C1 segment of cervical spinal cord (tissue), 14 donors: ENCODE results near the gene AGBL1.
"Not testable (repeated sequence)": the region's sequence is repeated elsewhere in the genome, so short reads cannot be mapped to it uniquely, and the experiment has no call there.

Experiments
- DNase-seq, 14 donors: peaks; one replicate each; lab custom pipeline; 2025; lab: John Stamatoyannopoulos, UW

The AGBL1 gene

DNA sequence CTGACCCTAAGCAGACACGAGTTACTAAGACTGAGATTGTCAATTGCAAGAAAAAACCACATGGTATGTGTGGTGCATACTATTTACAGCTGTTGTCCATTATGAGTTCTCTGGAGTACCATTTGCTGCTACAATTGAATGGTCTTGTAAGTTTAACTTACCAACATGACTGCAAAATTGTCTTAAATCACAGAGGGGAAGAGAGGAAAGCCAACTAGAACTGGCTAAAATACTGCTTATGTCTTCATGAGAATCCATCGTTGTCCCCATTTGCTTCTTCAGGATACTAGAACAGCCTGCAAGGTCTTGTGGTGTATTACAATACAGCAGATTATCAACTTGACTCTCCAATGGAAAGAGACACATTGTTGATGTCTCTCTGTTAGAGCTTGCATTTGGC is 313.2 kb downstream of the AGBL1 start:
- no peak for DNase-seq

DNA sequence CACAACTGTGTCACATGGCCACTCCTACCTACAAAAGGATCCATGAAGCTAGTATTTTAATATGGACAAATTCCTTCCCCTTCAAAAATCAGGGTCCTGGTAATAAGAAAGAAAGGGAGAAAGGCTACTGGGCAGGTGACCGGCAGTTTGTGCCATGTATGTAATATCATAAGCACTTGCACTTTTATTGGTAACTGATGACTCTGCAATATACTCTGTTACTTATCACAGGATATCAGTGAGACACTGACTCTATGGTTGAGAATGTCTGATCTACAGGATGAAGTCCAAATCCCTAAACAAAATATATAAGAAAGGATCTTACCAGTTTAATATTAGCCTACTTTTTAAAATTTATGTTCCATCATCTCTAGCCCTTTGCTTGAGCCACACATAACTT is 315.2 kb downstream of the AGBL1 start:
- DNase-seq, result no peak

DNA sequence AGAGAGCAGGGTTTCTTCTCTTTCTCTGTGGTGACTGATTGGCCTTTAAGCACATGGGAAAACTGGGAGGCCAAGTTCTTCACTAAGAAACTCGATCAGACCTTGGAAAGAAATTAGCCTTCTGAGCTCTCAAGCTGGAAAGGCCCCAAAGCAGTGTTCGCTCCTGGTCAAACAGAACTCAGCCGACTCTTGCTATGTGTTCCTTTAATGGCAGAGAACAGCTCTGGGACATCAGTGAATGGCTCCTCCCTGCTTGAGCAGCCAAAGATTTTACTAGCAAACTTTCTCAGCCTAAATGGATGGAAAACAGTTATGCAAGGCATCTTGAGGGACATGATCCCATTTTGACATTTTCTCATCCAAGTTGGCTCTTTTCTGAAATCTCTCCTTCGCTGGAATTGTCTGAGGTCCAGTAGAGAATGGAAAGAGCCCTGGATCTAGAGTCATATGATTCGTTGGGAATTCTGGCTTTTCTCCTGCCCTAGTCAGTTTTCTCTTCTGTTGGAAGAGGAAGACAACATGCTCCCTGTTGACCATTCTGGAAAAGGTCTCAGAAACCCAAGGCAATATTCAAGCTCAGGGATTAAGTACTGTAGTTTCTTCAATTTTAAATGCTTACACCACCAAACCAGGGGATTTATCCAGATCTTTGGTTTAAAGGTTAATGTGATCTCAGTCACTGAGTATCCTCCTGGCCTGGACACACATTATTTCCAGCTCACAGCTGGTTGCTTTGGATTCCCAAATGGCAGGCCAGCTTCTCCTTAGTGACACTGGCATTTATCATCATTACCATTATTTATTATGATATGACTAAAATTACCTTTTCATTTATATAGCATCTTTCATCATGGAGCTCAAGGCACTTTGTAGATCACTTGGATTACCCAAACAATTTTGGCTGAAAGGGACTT is 319.6 kb downstream of the AGBL1 start:
- no peak for DNase-seq

DNA sequence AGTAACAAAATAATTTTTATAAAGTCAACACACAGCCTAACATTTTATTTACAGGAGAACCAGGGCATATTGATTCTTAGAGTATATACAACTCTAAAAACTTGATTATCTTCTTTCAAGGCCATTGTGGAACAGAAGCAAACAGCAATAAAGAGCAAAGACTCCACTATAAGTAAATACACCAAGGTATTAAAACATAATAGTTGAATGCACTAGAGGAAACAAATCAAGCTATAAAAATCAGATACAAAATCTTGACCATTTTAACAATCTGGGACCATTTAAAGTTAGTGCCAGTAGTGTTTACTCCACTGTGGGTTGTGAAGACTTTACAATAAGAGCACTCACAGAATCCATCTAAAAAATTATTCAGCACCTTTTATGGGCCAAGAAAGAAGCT is 323.6 kb downstream of the AGBL1 start:
- no peak for DNase-seq

- no peak for DNase-seq
Observed at GRCh38 chr15:86403914-86404583, 324.4 kb downstream of the AGBL1 start.

GRCh38 chr15:86408261-86408660 is 328.6 kb downstream of the AGBL1 start:
- no peak for DNase-seq

- no peak for DNase-seq
Observed at GRCh38 chr15:86411916-86412315, 332.2 kb downstream of the AGBL1 start.

- DNase-seq, result no peak
Observed at GRCh38 chr15:86413191-86413590, 333.5 kb downstream of the AGBL1 start.

DNA sequence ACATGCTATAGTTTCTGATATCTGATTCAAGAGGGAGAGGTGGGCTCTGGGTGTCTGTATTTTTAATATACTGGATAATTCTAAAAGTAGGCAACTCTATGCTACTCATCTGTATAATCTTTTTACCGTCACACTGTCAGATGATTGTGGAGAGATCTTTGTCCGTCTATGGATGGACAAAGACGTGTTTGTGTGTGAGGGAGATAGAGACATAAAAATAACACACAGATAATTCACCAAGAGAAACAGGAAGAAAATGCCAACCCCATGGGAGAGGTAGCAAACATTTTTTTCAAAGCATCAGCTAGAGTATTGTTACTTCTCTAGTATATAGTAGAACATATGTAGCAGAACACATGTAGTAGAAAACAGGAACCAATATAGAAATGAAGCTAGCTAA is 346.1 kb downstream of the AGBL1 start:
- DNase-seq, result no peak

GRCh38 chr15:86432861-86433260 is 353.2 kb downstream of the AGBL1 start:
- no peak for DNase-seq

- DNase-seq, result no peak
Observed at GRCh38 chr15:86433983-86434382, 354.3 kb downstream of the AGBL1 start.

- no peak for DNase-seq
Observed at GRCh38 chr15:86439614-86440013, 359.9 kb downstream of the AGBL1 start.

DNA sequence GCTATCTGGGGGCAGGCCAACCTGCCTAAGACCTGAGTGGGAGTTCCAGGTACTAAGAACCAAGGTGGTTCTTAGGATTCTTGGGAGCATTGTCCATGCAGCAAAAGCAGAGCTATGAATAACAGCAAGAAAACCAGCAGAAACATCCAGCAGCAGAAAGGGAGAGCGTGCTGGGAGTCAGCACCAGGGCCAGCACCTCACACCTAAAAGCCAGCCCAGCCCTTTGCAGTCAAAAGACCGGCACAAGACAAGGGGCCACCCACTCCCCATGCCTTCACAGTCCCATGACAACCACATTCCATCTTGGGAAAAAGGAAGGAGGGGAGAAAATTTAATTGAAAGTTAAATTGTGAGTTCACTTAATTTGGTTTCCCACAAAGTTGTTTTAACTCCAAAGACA is 364.9 kb downstream of the AGBL1 start:
- no peak for DNase-seq

GRCh38 chr15:86445579-86446252 is 366.0 kb downstream of the AGBL1 start:
- DNase-seq, result no peak

GRCh38 chr15:86446253-86446640 is 366.6 kb downstream of the AGBL1 start:
- no peak for DNase-seq

DNA sequence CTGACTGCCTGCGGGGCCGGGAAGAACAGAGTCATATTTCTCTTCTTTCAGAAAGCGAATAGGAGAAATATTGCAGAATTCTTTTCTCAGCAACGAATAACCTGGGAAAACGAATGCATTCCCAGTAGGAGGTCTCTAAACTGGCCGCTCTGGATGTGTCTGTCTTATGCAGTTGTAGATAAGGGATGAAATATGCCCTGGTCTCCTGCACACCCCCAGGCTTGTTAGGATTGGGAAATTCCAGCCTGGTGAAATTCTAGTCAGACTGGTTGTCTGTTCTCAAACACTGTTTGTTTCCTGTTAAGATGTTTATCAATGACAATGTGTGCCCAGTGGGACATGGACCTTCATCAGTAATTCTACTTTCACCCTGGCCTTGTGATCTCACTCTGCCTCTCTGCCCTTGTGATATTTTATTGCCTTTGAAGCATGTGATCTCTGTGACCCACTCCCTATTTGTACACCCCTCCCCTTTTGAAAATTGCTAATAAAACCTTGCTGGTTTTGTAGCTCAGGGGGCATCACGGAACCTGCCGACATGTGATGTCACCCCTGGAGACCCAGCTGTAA is 385.9 kb downstream of the AGBL1 start:
- DNase-seq, result not testable (repeated sequence)

- no peak for DNase-seq
Observed at GRCh38 chr15:86481720-86482119, 402.0 kb downstream of the AGBL1 start.

GRCh38 chr15:86483936-86484335 is 404.3 kb downstream of the AGBL1 start:
- DNase-seq, result no peak

- DNase-seq, result no peak
Observed at GRCh38 chr15:86488046-86488445, 408.4 kb downstream of the AGBL1 start.

DNA sequence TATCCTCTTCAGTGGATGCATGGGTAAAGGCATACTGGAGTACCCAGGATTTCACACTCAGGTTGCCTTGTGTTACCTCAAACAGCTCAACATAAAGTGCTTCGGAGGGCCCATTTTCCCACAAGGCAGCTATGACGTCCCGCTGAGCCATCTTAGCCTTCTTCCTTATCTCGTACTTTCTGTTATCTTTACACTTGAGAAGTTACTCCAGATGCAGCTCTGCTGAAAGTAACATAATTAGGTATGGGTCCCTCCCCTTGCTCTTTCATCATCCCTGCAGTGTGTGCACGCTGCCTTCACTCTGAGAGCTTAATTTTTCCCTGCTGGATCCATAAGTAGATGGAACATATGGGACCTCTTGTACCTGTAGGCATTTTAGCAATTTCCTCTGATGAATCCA is 410.3 kb downstream of the AGBL1 start:
- no peak for DNase-seq

DNA sequence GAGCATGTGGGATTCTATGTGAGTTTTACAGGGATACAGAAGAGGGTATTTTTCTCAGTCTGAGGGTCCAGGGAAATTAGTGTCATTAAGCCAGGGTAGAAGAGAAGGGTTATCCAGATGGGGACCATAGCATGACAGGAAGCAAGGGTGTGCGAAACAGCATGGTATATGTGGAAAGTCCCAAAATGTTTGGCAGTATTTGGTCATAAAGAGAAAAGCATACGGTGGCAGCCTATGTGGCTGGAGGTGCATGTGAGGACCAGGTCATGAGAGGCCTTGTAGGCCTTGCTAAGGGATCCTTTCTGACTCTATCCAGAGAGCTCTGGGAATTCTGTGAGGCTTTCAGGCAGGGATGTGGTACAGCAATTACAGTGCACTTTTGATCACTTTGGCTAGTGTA is 411.4 kb downstream of the AGBL1 start:
- no peak for DNase-seq

GRCh38 chr15:86493884-86494283 is 414.2 kb downstream of the AGBL1 start:
- no peak for DNase-seq
